HCEC 1CT (cell line): ENCODE measurements around the gene RAD51D.

Experiments used
- DNase-seq: peaks from one replicate; pipeline ENCODE4 v3.0.0-alpha.2; 2017

The RAD51D gene

DNA sequence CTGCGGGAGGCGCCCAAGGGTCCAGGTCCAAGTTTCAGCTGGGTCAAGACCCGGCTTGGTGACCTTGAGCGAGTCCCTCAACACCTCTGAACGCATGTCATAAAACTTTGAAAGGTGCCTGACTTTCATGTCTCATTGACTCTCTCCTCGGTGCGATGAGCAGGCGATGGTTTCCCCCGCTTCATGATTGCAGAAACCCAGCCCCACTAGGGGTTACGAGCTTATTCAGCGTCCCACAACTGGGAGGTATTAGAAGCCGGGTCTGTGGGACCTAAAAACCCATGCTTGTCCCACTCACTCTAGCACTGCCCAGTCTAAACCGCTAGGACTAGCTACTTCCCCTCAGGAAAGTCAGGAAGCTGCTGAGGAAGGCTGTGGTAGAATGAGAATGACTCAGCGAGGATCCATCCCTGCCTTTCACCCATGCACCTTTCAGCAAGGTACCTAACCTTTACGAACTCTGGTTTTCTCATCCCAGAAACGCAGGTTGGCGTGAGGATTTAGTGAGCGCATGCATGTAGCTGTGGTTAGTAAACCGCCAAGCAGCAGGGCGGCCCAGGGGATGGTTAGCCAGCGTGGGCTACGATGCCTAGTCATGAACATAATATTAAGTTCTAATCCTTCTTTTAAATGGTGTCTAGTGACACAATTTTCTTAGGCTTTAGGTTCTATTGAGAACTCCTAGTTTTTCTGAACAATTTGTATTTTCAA, 29.9 kb downstream of the RAD51D start:
- peak; percentile 24 for DNase-seq

GRCh38 chr17:35088881-35089585, 30.6 kb downstream of the RAD51D start:
- peak; percentile 78 for DNase-seq

DNA sequence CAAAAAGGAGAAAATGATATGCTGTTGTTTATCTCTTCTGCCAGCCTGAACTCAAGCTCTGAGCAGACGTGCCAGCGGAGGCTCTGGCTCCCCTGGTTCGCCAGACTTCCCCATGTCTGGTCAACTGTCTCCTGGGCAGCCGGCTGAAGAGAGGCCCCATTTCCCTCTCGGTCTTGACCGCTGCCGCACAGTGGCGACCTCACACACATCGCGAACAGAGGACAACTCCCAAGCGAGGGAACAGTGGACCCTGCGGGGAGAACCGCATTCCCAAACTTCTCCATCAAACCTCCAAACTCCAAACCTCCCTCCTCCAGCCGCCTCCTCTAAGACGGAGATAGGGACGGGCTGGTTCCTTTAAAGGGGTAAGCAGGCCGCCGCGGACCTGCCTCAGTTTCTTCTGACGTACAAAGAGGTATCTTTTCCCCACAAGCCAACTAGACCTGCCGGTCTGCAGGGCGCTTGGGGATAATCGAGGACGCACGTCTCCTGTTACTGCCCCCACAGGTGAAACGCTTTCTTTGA, 31.2 kb downstream of the RAD51D start:
- DNase-seq = peak; percentile 47

DNA sequence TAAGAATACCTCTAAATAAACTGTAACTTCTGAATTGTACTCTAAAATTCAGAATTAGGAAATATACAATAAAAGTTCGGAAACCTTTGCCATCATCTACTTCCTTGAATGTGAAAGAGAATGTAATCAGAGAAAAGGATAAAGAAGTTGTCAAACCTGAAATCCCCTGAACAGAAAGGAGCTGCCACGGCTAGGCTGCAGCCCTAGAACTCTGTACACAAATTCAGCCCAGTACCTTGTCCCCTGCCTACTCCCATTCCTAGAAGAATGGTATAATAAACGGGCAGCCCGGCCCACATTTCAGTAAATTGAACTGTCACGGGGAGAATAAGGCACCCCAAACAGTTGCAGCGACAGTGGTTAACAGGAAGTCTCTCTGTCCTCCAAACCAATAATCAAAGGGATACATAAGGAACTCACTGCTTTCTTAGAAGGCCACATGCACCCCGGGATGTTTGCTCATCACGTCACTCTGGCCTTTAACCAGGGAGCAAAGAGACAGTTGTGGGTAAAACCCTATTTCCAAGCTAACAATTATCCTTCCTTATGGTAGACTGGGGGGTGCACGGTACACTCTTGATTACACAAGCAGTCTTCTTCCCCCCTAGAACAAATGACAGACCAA, 31.8 kb downstream of the RAD51D start:
- peak; percentile 15 for DNase-seq

DNA sequence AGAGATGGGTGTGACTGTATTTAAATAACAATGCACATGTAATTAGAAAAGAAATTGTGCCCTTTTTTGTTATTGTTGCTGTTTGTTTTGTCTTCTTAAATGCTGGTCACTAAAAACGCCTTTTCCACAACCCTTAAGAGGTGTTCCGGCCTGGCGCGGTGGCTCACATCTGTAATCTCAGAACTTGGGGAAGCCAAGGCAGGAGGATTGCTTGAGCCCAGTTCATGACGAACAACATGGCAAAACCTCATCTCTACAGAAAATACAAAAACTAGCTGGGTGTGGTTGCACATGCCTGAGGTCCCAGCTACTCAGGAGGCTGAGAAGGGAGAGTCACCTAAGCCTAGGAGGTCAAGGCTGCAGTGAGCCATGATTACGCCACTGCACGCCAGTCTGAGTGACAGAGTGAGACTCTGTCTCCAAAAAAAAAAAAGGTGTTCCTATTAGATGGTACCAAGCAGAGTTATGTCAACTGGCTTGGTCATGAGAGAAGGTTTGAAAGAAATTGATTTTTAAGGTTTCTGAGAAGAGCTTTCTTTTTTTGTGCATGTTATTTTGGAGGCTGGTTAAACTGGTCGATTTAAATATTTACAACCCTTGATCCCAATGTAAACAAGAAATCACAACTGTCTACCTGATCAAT, 32.6 kb downstream of the RAD51D start:
- DNase-seq = no peak

GRCh38 chr17:35086164-35086563, 33.5 kb downstream of the RAD51D start:
- DNase-seq = no peak

DNA sequence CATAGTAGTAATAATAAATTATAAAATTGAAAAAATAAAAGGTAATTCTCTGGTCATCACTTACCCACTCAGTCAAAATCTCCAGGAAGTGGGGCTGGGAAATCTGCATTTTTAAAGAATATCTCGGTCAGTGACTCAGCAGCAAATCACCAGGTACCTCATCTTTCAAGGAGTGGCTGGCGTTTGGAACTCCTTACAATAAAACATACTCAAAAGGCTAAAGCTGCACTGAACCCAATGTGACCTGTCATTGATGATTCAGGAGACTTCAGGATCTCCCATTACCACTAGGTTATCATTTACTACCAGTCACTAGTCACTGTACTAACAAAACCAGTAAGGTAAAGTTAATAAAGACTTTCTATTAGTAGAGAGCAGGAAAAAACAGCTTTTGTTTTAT, 34.7 kb downstream of the RAD51D start:
- peak; percentile 79 for DNase-seq

- no peak for DNase-seq
Observed at GRCh38 chr17:35083071-35083470, 36.6 kb downstream of the RAD51D start.

DNA sequence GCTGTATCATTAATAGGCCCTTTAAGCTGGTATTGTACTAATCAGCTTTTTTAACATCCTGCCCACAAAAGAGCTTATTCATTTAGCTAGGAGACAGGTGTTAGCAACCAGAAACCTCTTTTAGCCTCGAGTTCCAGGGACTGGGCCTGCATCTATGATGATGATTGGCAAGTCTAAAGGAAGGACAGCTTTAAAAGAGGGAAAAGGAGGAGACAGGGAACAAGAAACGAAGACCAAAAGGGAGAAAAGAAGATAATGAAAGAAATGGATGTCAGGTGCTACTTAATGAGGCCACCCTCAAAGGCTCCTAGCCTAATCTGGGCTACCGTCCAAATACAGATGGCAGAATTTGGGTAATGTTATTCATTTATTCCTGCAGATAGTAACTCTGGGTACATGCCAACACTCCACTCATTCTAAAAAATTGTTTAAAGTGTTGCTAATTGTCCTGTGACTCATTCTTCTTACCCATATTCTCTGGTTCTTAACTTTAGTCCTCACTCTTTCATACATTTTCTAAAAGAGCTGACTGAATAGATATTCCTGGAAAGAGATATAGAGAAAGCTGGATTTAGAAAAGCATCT, 37.5 kb downstream of the RAD51D start:
- DNase-seq = peak; percentile 89

GRCh38 chr17:35081638-35082037, 38.0 kb downstream of the RAD51D start:
- no peak for DNase-seq

- no peak for DNase-seq
Observed at GRCh38 chr17:35080536-35080935, 39.1 kb downstream of the RAD51D start.

GRCh38 chr17:35079547-35080423, 39.9 kb downstream of the RAD51D start:
- DNase-seq = peak; percentile 60

GRCh38 chr17:35076874-35077273, 42.8 kb downstream of the RAD51D start:
- DNase-seq = no peak

GRCh38 chr17:35074711-35075707, 44.7 kb downstream of the RAD51D start:
- no peak for DNase-seq

- no peak for DNase-seq
Observed at GRCh38 chr17:35073991-35074627, 45.6 kb downstream of the RAD51D start.

DNA sequence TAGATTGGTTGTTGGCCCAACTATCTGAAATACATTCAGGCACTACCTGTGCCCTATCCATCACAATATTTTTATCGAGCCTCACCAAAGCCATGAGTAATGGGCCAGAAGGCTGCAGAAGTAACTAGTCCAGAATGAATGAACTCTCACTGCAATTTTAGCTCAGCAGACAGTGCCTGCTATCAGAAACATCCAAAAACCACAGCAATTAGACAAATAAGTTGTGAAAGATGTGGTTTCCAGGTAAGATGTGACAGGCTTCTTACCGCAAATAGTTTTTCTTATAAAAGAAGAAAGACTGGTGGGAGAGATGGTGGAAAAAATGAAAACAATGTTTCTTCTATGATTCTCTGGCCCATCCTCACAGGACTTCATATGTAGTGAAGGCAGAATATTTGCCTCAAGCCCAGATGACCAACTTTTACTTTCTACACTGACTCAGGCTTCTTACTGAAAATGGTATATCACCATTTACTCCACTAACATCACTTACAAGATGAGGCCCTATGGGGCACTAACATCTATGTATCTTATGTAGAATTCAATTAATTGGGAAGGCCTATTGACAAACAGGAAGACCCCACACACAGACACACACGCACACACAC, 46.4 kb downstream of the RAD51D start:
- DNase-seq = no peak

GRCh38 chr17:35069311-35069710, 50.3 kb downstream of the RAD51D start:
- DNase-seq = peak; percentile 45

- no peak for DNase-seq
Observed at GRCh38 chr17:35068249-35068648, 51.4 kb downstream of the RAD51D start.

DNA sequence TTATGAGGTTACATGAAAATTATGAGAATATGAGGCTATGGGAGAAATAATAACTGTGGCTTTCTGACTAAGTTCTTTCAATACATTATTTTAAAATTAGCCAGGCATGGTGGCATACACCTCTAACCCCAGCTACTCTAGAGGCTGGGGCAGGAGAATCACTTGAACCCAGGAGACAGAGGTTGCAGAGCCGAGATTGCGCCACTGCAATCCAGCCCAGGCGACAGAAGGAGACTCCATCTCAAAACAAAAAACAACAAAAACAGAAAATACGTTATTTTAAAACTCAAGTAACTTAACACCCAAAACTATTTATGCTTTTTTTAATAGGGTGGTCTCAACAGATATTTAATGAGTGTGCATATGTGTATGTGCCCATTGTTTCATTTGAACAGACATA, 53.8 kb downstream of the RAD51D start:
- no peak for DNase-seq
